Stimulated activated CD8-positive, alpha-beta memory T cell treated with anti-CD3 and anti-CD28 coated beads, Interleukin-7, amount 100 ng/mL, for 1 hour (primary cell): ENCODE measurements around the gene PTPN20.
"Not testable (repeated sequence)": the region's sequence is repeated elsewhere in the genome, so short reads cannot be mapped to it uniquely, and the experiment has no call there.

Experiments used
- DNase-seq, 2 donors: peaks; one replicate each; pipeline ENCODE4 v3.0.0-alpha.2; 2020; ENCODE audit warnings: low read depth in 2 of 2

Gene PTPN20

GRCh38 chr10:46952540-46952939, 41.3 kb downstream of the PTPN20 start:
- not testable (repeated sequence) for DNase-seq

- not testable (repeated sequence) for DNase-seq
These were observed 49.5 kb downstream of the PTPN20 start for GRCh38 chr10:46960742-46961141.

DNA sequence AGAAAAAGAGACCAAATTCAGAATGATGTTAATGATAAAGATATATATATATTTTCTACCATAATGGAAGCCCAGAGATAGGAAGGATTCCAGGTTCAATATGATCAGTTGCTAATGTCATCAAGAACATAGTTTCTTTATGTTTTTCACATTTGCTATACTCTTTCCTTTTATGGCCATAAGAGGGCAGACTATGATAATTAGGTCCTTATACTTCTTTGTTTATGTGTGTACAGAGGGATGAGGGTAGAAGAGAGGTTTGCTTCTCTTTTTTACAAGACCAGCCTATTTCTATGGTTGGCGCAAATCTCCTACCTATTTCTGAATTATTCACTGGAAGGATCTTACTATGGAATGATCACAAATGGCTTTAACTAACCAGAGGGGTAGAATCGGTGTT, 52.1 kb downstream of the PTPN20 start:
- DNase-seq = not testable (repeated sequence)

DNA sequence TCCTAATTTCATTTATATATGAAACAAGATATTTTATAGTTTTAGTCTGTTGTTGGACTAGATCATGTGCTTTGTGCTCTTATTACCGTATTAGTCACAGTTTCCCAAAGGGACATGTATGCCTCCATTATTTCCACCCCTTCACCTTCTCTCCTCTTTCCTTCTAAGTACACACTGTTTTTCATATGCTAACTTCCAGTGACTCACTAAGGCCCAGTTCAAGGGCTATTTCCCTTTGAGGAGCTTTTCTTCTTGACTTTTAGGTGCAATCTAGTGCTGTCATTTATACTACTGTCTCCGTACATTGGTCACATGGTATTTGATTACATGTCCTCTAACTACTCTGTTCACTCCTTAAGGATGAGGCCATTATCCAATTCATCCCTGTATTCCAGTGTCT, 55.8 kb downstream of the PTPN20 start:
- DNase-seq = not testable (repeated sequence)

DNA sequence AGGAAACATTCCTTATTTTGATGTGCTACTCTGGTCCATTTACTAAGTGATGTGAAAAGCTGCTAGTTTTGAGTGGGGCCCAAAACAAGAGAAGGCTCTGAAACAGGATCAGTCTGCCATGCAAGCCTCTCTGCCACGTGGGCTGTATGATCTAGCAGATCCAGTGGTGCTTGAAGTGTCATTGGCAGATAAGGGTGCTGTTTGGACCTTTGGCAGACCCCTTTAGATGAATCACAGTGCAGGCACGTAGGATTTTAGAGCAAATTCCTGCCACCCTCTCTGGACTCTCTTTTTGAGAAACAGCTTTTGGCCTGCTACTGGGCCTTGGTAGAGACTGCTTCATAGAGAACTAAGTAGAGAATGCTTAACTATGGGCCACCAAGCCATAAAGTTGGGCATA, 69.0 kb downstream of the PTPN20 start:
- DNase-seq = not testable (repeated sequence)

DNA sequence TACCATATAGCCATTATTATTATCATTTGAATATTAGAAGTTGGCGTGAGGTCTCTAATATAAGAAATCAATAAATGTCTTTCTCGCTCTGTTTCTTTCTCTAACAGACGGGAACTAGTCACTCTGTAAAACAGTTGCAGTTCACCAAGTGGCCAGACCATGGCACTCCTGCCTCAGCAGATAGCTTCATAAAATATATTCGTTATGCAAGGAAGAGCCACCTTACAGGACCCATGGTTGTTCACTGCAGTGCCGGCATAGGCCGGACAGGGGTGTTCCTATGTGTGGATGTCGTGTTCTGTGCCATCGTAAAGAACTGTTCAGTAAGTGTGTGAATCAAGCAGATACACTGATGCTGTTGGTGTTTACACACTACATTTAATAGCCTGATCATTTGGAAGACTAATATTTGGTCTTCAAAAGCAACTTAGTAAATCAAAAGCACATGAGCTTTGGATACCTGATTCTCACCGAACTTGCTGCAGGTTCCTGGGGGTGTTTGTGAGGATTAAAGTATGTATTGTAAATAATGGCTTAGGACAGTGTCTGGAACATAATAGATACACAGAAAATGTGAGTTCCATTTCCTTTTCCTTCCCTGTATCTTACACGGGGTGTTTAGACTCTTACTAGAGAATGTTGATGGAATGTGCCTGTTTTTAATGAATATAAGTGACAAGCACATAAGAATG, 76.2 kb downstream of the PTPN20 start:
- not testable (repeated sequence) for DNase-seq

DNA sequence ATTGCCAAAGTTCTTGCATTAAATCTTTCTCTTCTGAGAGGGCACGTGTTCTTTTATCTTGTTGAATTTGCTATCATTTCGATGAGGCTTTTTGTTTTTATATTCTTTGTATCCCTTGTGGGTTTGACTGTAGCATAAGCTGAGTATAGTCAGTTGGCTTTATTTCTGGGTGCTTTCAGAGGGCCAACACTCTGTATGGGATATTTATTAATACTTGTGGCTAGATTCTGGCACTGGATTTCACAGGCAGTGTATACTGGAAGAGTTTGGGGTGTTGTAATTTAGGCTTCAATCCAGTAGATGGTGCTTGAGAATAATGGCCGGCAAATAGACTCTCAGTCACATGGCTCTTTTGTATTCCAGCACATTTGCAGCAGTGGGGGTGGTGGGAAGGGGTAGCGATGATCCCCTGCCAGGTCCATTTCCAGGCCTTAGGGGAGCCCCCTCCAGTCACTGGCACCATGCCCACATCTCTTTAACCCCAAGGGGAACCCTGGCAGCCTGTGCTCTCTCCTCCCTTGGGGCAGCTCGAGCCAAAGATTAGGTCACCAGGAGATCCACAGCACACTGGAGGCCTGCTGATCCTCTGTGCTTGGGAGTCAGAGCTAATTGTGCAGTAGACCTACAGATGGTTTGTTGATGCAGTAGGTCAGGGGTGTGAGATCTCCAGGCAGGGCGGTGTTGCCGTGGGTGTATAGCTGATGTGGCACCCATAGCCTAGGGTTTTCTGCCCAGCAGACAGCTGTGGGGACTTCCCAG, 81.8 kb downstream of the PTPN20 start:
- DNase-seq = no peak

DNA sequence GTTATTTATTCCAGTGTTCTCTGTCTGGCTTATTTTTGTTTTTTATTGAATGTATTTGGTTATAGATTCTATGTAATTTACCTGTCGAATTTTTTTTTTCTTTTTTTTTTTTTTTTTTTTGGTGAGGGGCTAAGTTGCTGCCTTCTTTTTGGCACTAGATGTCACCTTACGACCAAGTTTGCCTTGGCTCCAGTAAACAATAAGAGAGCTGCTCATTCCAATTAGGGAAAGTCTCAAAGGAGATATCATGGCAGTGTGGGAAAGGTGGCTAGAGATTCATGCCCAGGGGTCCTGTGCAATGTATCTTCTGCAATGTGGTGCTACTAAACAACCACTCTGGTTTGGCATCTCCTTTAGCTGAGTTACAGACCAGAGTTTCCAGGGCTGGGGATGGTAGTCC, 84.0 kb downstream of the PTPN20 start:
- no peak for DNase-seq

- no peak for DNase-seq
These were observed 87.0 kb downstream of the PTPN20 start for GRCh38 chr10:46998192-46998591.

GRCh38 chr10:46998595-46998994, 87.4 kb downstream of the PTPN20 start:
- no peak for DNase-seq

DNA sequence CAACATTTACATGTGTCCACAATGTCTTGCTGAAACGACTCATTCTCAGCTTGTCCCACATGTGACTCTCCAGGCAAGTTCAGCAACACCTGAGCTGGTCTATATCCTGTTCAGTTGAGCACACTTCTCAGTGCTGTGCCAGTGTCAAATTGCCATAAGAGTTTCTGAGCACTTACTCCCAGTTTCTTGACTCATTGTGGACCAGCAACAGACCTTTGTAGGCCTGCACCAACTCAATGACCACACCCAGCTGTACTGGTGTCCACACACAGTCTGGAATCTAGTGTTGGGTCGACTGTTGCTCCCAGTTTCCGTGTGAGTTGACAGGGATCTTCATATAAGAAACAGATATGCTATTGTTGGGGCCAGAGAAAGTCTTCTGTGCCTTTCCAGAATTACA, 88.0 kb downstream of the PTPN20 start:
- DNase-seq = no peak

GRCh38 chr10:47008769-47009168, 97.5 kb downstream of the PTPN20 start:
- DNase-seq = no peak

DNA sequence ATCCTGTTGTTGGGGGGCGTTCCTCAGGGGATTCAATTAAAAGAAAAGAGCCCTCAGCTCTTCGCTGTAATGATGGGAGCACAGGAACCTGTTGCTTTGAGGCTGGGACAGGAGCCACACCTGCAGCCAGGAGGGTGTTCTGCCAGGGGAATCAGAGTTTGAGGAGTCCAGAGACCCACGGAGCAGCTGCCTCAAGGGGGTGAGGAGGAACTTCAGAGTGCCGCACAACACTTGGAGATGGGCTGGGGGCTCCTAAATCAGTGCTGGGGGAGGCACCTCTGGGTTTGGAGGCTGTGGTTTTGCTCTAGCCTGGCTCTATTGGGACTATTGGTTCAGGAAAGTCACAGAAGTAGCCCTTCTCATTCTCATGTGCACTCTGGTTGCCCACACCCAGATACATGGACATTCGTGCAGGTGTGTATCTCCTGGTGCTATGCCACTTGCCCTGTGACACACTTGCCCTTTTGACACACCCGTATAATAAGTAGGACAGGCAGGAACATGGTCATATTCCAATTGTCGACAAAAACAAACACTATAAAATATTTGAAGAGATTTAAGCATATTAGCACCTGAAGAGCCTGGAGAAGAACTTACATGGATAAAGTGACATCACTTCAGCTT, 98.1 kb downstream of the PTPN20 start:
- DNase-seq = no peak

DNA sequence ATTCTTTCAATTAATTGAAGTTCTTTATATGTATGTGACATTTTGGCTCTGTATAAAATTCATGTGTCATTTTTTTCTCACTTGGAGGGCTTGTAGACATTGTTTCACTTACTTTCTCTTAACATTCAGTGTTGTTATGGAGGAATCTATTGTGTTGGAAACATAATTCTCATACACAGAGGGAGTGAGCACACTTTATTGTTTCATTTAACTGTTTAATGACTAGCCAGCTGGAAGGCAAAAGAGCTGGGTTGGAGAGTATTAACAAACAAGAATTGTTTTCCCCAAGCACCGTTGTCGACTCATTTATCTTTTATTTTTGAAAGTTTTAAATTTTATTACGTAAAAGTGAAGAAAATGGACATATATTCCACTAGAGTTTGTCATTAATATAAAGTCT, 98.8 kb downstream of the PTPN20 start:
- no peak for DNase-seq

DNA sequence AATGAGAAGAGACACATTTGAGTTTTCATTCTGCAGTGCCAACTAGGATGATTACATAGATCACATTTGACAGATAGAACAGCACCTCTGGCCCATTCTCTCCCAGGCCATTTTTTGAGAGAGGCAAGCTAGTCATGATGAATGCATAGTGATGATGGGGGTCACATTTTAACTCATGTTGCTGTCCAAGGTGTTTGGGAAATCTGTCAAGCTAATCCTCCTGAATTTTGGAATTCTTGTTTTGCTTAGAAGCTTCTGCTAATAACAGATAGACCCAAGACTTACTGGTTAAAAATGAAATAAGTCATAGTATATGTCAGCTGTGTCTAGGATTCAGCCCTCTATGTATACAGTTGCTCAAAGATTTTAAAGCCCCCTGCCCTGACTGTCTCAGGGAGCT, 101.0 kb downstream of the PTPN20 start:
- DNase-seq = no peak

- DNase-seq = no peak
These were observed 102.4 kb downstream of the PTPN20 start for GRCh38 chr10:47013507-47014154.

DNA sequence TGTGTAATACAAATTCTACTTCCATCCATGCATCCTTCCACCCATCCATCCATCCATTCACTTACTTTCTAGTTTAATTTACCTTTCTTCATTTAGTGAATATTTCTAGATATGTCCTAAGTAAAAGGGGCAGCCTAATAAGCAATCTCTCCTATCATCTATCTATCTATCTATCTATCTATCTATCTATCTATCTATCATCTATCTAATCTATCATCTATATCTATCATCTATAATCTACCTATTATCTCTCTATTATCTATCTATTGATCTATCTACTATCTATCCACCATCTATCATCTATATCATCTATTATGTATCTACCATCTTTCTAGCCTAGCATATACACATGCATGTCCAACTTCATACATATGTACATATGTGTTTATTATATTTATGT, 104.2 kb downstream of the PTPN20 start:
- no peak for DNase-seq

DNA sequence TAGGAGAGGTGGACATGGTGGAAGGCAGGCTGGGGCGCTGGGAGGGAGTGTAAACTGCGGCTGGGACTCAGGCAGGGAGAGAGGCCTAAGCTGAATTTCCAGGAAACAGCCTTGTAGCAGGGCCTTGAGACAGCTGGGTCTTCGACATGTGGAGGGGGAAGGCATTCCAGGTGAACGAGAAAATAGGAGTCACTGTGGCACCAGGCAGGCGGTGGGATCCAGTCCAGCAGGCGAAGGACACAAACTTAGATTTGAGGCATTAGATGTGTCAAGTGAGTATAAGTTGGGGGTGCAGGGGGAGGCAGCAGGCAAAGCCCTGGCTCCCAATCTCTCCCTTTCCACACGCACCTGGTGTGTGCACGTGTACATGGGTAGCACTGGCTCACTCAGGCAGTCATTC, 105.3 kb downstream of the PTPN20 start:
- DNase-seq = no peak

DNA sequence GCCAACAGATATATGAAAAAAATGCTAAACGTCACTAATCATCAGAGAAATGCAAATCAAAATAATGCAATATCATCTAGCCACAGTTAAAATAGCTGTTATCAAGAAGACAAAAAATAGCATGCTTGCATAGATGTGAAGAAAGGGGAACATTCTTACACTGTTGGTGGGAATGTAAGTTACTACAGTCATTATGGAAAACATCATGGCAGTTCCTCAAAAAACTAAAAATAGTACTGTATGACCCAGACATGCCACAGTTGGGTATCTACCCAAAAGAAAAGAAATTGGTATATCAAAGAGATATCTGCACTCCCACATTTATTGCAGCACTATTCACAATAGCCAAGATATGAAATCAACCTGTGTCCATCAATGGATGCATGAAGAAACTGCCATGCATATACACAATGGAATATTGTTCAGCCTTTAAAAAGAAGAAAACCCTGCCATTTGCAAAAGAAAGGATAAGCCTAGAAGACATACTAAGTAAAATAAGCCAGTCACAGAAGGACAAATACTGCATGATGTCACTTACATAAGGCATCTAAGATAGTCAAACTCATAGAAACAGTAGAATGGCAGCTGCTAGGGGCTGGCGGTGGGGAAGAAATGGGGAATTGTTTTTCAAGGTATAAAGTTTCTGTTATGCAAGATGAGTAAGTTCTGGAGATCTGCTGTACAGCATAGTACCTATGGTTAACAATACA, 107.0 kb downstream of the PTPN20 start:
- DNase-seq = no peak

DNA sequence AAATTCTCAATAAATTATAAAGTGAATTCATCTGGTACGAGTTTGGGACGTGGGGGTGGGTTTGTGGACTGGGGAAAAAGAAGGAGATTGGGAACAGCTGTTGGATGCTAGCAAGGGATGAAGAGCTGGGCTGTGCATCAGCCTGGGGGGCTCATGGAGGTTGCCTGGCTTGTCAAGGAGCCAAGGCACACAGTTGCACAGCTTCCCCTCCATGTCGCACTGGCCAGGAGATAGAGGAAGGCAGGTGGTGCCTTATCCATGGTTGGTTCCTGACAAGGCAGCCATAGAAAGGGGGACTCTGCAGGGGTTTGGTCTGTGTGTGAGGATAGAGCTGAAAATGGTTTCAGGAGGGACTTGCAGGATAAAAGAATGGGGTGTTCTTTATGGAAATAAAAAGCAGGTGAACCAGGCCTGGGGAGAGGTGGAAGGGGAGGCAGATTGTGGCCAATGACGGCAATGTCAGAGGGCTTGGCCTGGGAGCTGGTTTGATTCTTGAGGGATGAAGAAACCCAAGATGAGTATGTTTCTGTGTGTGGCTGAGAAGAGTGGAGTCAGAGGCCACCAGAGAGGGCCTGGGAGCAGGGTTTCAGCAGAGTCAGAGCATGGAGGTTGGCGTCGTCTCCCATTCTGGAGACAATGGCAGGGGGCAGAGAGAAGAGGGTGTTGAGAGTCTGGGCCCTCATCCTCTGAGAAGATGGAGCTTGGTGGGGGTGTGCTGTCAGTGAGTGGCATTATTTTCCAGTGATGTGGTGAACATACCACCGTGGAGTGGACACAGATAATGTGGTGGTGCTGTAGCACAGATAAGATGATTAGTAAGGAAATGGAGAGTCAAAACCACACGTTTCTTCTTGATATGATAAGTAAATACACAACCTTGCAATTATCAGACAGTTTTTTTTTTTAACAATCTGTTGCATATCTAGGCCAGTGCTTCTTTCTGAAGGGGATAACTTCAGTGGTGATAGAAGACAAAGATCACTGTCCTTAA, 108.2 kb downstream of the PTPN20 start:
- no peak for DNase-seq

DNA sequence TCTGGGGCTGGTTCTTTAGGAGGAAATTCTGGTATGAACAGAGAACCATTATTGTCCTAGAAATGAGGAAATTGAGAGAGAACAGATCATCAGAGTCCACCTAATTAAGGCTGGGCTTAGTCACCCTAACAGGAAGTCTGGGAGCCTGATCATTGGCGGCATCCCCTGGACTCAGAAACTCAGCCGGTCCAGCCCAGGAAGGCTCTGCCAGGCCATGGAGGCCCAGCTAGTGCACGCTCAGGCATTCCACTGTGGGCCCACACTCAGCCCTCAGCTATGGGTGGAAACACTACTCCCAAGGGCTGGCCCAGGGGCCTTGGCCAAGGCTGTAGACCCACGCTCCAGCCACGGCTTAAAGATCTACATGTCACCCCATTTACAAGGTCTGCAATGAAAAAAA, 109.2 kb downstream of the PTPN20 start:
- no peak for DNase-seq
